HG02759 (cell line): ENCODE measurements around the gene CHCHD1.
"Not testable (repeated sequence)": the region's sequence is repeated elsewhere in the genome, so short reads cannot be mapped to it uniquely, and the experiment has no call there.

Source experiments
- ATAC-seq: cut with Tn5 transposase; IDR thresholded peaks from one replicate; pipeline ENCODE4 v1.9.1; 2021; ENCODE audit warnings: mild to moderate bottlenecking, moderate library complexity; ENCODE audit not compliant: unreplicated experiment

CHCHD1 gene

GRCh38 chr10:73790886-73791625, 9.2 kb downstream of the CHCHD1 start:
- no peak for ATAC-seq

- ATAC-seq: no peak
Observed at GRCh38 chr10:73791871-73792400, 10.1 kb downstream of the CHCHD1 start.

GRCh38 chr10:73793456-73793855, 11.6 kb downstream of the CHCHD1 start:
- ATAC-seq: no peak

- ATAC-seq: not testable (repeated sequence)
Observed at GRCh38 chr10:73795491-73795890, 13.6 kb downstream of the CHCHD1 start.

- ATAC-seq: not testable (repeated sequence)
Observed at GRCh38 chr10:73796035-73796434, 14.2 kb downstream of the CHCHD1 start.

GRCh38 chr10:73796766-73797165, 14.9 kb downstream of the CHCHD1 start:
- no peak for ATAC-seq

GRCh38 chr10:73797324-73798025, 15.6 kb downstream of the CHCHD1 start:
- ATAC-seq: no peak

- no peak for ATAC-seq
Observed at GRCh38 chr10:73798087-73798486, 16.2 kb downstream of the CHCHD1 start.

GRCh38 chr10:73798927-73799560, 17.2 kb downstream of the CHCHD1 start:
- ATAC-seq: no peak

GRCh38 chr10:73799899-73800559, 18.2 kb downstream of the CHCHD1 start:
- ATAC-seq: no peak

- ATAC-seq: no peak
Observed at GRCh38 chr10:73800560-73801252, 18.9 kb downstream of the CHCHD1 start.

GRCh38 chr10:73801253-73801590, 19.4 kb downstream of the CHCHD1 start:
- no peak for ATAC-seq

- no peak for ATAC-seq
Observed at GRCh38 chr10:73802276-73802991, 20.6 kb downstream of the CHCHD1 start.

- peak; percentile 72 for ATAC-seq
Observed at GRCh38 chr10:73803680-73804286, 21.9 kb downstream of the CHCHD1 start.

- ATAC-seq: no peak
Observed at GRCh38 chr10:73806176-73806950, 24.5 kb downstream of the CHCHD1 start.

GRCh38 chr10:73807471-73807870, 25.6 kb downstream of the CHCHD1 start:
- ATAC-seq: no peak

- no peak for ATAC-seq
Observed at GRCh38 chr10:73808021-73808815, 26.4 kb downstream of the CHCHD1 start.
